ENCODE results near the gene DENND4B. TPM values are rescaled to one million over a fixed set of nuclear protein-coding genes. Genes with fewer than 3 reads are reported as not detected.

DENND4B gene
- total and polyA plus RNA-seq, 9 of the 15 experiments (the other 6 are each of a cell fraction or from before 2014, with no cell fraction given): 9.5 to 80.5 (median 23.1) TPM

DNA sequence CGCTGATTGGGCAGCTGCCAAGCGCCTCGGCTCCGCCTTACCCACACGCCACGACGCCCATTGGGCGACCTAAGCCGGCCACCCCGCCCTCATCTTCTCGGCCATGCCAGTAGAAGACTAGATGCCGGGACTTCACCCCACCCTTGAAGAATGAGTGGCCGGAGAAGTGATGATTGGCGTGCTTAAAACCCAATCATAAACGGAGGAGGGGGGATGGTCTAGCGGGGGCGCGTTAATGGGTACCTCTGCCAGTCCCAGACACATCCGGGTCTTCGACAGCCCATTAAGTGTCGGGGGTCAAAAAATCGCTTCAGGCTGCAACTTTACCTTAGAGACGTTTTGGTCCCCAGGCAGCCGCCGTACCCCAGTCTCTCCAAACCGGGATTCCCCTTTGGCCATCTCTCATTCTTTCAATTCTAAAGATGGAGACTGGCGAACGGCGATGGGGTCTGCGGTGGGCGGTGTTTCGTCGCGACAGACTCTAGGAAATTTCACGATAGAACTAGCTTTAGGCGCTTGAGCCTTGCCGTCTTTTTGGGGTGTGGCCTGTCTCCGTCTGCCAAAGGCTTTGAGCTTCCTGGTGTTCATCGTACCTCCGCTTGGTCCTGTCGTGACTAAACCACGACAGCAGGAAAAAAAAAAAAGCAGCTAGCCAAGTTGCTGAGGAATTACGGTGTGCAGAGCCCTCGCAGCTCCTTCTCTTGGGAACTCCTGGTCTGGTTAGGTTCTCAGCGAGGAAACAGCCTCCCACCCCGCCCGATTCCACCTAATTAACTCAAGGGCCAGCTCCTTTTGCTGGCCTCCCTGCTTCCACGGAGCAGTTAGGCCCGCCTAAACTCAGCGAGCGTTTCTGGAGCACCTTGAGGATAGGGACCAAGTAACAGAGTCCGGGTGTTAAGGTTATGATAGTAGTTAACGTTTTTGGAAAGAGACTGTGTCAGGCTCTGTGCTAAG lies 23.3 kb downstream of the DENND4B start, which contains the start of gene GATAD2B:
GATAD2B (minus strand) TSS at position 1 of the 954 bp plus-strand sequence. CDS start 94,625 bp downstream, outside the sequence.
- peaks cover 41% of the 10 kb centered on the region for H3K79me2 ChIP-seq (ENCODE audit: control insufficient read depth, insufficient read depth, low read length)
- FAIRE-seq: peak; percentile 93
- TSS peak; percentile 95 for BruUV-seq (replicated peaks)
- no peaks in the 10 kb centered on the region for H3K9me1 ChIP-seq (ENCODE audit: control insufficient read depth, insufficient read depth, low read length)
- peak within 1 kb of the TSS; percentile 99 for H3K4me2 ChIP-seq (ENCODE audit: insufficient read depth, low read length)
- in situ Hi-C loops (cut with MboI) (no loop called here), intact Hi-C loops (cut with micrococcal nuclease) (loop anchor here (2.0 to 5.0 kb wide), 5 partner anchors 41 to 298 kb away; partner anchors contain the start of gene UBAP2L)
- ATAC-seq: peak; percentile 94
- ChIA-PET CTCF (ENCODE audit: low intra/inter-chr PET ratio) (no interaction called here), POLR2A (interaction anchor here (0.5 to 2.4 kb wide), 20 partner anchors 11 to 1094 kb away, joined by 3 to 12 read pairs (median 4); partner anchors contain the start of genes CRTC2, DENND4B, JTB and RPS27)
- peak within 1 kb of the TSS; percentile 91 to 92 for H3K9ac ChIP-seq (ENCODE audit: insufficient read depth in 1 of 2, low read depth in 2 of 2, low read length in 2 of 2)
- DNase-seq (ENCODE audit: extremely low read depth in 1 of 4, low spot score in 3 of 4): peak; percentile 92 to 100 (median 96)
- H3K9me3 ChIP-seq (replicated peaks; ENCODE audit: control insufficient read depth, insufficient read depth, low read depth, low read length): no peaks in the 10 kb centered on the region
- peaks cover 18% of the 10 kb centered on the region; the same call in 2 of the 3 replicates for H3K36me3 ChIP-seq (ENCODE audit: control insufficient read depth, insufficient read depth, low read length)
- no peaks in the 10 kb centered on the region for H3K27me3 ChIP-seq (ENCODE audit: control insufficient read depth in 2 of 2, insufficient read depth in 2 of 2, low read length in 2 of 2)
- peaks cover 16% of the 10 kb centered on the region for H4K20me1 ChIP-seq (replicated peaks; ENCODE audit: control insufficient read depth, insufficient read depth, low read length)
- peak within 1 kb of the TSS; percentile 93 for H2AFZ ChIP-seq (ENCODE audit: low read depth, low read length)
- under 1% methylated on average over 44 of the region's 53 CpGs for WGBS (ENCODE audit: insufficient coverage, low coverage, missing lambda C conversion rate)
- peak within 1 kb of the TSS; percentile 98 for H3K27ac ChIP-seq (ENCODE audit: extremely low read depth, low read depth, low read length)
- peak within 1 kb of the TSS; percentile 86 for H3K4me3 ChIP-seq
- peaks cover 9 to 28% of the 10 kb centered on the region in 2 experiments for H3K4me1 ChIP-seq (replicated peaks in 1 of 2; ENCODE audit: control insufficient read depth in 2 of 2, insufficient read depth in 2 of 2, low read length in 2 of 2)
- no peak for TF ChIP-seq MCM7 (IDR thresholded peaks at IDR 0.05)
- peak; percentile 69 for TF ChIP-seq ATF7 (IDR thresholded peaks at IDR 0.05)
- TF ChIP-seq MYC (IDR thresholded peaks at IDR 0.05; ENCODE audit: low read depth, low read length): 0 out of 2 replicates have a peak, but pooled peaks have one; percentile 7
- no peak for TF ChIP-seq MYC (CRISPR knock-in tag; IDR thresholded peaks at IDR 0.05; ENCODE audit: borderline replicate concordance, low read depth)
- peak; percentile 28; the same call in 1 of the 2 replicates for TF ChIP-seq ZNF444 (CRISPR knock-in tag; IDR thresholded peaks at IDR 0.05)
- TF ChIP-seq SREBF2 (CRISPR knock-in tag; IDR thresholded peaks at IDR 0.05): no peak
- TF ChIP-seq, protein P1, sequence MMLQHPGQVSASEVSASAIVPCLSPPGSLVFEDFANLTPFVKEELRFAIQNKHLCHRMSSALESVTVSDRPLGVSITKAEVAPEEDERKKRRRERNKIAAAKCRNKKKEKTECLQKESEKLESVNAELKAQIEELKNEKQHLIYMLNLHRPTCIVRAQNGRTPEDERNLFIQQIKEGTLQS (IDR thresholded peaks at IDR 0.05): no peak
- TF ChIP-seq, protein P1 (CRISPR knock-in tag; conservative IDR thresholded peaks at IDR 0.05): 0 out of 2 replicates have a peak, but pooled peaks have one; percentile 63
- TF ChIP-seq ZKSCAN1 (IDR thresholded peaks at IDR 0.05; ENCODE audit: low read depth, low read length): no peak
- peak; percentile 97 for TF ChIP-seq FOS (IDR thresholded peaks at IDR 0.05; ENCODE audit: extremely low read depth, insufficient read length)
- TF ChIP-seq NFRKB (IDR thresholded peaks at IDR 0.05; ENCODE audit: low read depth): peak; percentile 36; the same call in 1 of the 2 replicates
- TF ChIP-seq POU5F1 (IDR thresholded peaks at IDR 0.05; ENCODE audit: borderline replicate concordance, low read depth, low read length, partially characterized antibody): peak; percentile 44
- TF ChIP-seq NKRF (IDR thresholded peaks at IDR 0.05; ENCODE audit: borderline replicate concordance): no peak
- TF ChIP-seq MTA1 (IDR thresholded peaks at IDR 0.05; ENCODE audit: borderline replicate concordance): peak; percentile 40; the same call in 1 of the 2 replicates
- TF ChIP-seq ZNF23 (CRISPR knock-in tag; IDR thresholded peaks at IDR 0.05): no peak

Data from K562 (cell line).